ENCODE results near the gene CHP1. TPM values are rescaled to one million over a fixed set of nuclear protein-coding genes. Genes with fewer than 3 reads are reported as not detected.
"Not testable (repeated sequence)": the region's sequence is repeated elsewhere in the genome, so short reads cannot be mapped to it uniquely, and the experiment has no call there.

CHP1 gene
- total RNA-seq, 2 donors from 2014 or later: 97.0 to 174 TPM

- 85% methylated on average over 1 of the region's 1 CpG for WGBS
- Histone ChIP-seq H3K36me3 (no peaks in the 10 kb centered on the region), H3K27me3 (replicated peaks; ENCODE audit: insufficient read depth) (no peaks in the 10 kb centered on the region), H3K27ac (no peak overlapping the region), H3K9me3 (no peaks in the 10 kb centered on the region), H3K4me3 (no peak overlapping the region), H3K4me1 (replicated peaks) (no peaks in the 10 kb centered on the region)
- no peak for TF ChIP-seq CTCF (IDR thresholded peaks at IDR 0.05)
- TF ChIP-seq POLR2A (IDR thresholded peaks at IDR 0.05): no peak
- TF ChIP-seq POLR2AphosphoS5 (IDR thresholded peaks at IDR 0.05): no peak
- no peak for DNase-seq (ENCODE audit: low spot score)
- intact Hi-C loops (cut with DNase I): no loop called here
Observed at GRCh38 chr15:41279535-41280283, 48.6 kb downstream of the CHP1 start.

GRCh38 chr15:41281236-41281635, 50.2 kb downstream of the CHP1 start:
- Histone ChIP-seq H3K4me3 (no peak overlapping the region), H3K36me3 (peaks cover 0 to under 1% of the 10 kb centered on the region in 2 donors), H3K9me3 (no peaks in the 10 kb centered on the region), H3K4me1 (replicated peaks) (peaks cover 4% of the 10 kb centered on the region), H3K27ac (no peak overlapping the region), H3K27me3 (replicated peaks; ENCODE audit: insufficient read depth) (no peaks in the 10 kb centered on the region)
- no peak for DNase-seq (ENCODE audit: low spot score)
- WGBS: 85% methylated on average over 1 of the region's 1 CpG
- TF ChIP-seq POLR2AphosphoS5 (IDR thresholded peaks at IDR 0.05) (no peak), POLR2A (IDR thresholded peaks at IDR 0.05) (no peak), CTCF (IDR thresholded peaks at IDR 0.05) (no peak)
- intact Hi-C loops (cut with DNase I): no loop called here

- not testable (repeated sequence) for H3K4me3 ChIP-seq; DNase-seq (ENCODE audit: low spot score)
- WGBS: 93% methylated on average over 10 of the region's 10 CpGs
Observed at GRCh38 chr15:41282436-41282835, 51.4 kb downstream of the CHP1 start.

GRCh38 chr15:41282980-41283652, 52.0 kb downstream of the CHP1 start:
- DNase-seq (ENCODE audit: low spot score); H3K27me3 ChIP-seq (replicated peaks; ENCODE audit: insufficient read depth); H3K9me3 ChIP-seq; H3K4me1 ChIP-seq (replicated peaks); intact Hi-C loops (cut with DNase I); H3K36me3 ChIP-seq: not testable (repeated sequence)
- 39% methylated on average over 19 of the region's 19 CpGs for WGBS
- Histone ChIP-seq H3K27ac (peak overlapping the region; percentile 82 to 89), H3K4me3 (peak overlapping the region; percentile 75 to 76)

More at GRCh38 chr15:41282436-41282835, 51.4 kb downstream of the CHP1 start:
- H3K9me3 ChIP-seq; intact Hi-C loops (cut with DNase I); H3K27ac ChIP-seq; H3K4me1 ChIP-seq (replicated peaks); H3K36me3 ChIP-seq; H3K27me3 ChIP-seq (replicated peaks; ENCODE audit: insufficient read depth): not testable (repeated sequence)

GRCh38 chr15:41283653-41284426, 52.8 kb downstream of the CHP1 start:
- under 1% methylated on average over 61 of the region's 61 CpGs for WGBS
- intact Hi-C loops (cut with DNase I): no loop called here
- no peak for TF ChIP-seq CTCF (IDR thresholded peaks at IDR 0.05)
- TF ChIP-seq POLR2AphosphoS5 (IDR thresholded peaks at IDR 0.05): peak; percentile 96
- peak; percentile 93 for TF ChIP-seq POLR2A (IDR thresholded peaks at IDR 0.05)

More at GRCh38 chr15:41283653-41284426, 52.8 kb downstream of the CHP1 start:
- peak; percentile 99 for DNase-seq (ENCODE audit: low spot score)
- H3K9me3 ChIP-seq: no peaks in the 10 kb centered on the region
- H3K36me3 ChIP-seq: peaks cover 0 to 5% of the 10 kb centered on the region in 2 donors
- H3K4me3 ChIP-seq: peak overlapping the region; percentile 75 to 76
- H3K27ac ChIP-seq: peak overlapping the region; percentile 82 to 89
- no peaks in the 10 kb centered on the region for H3K27me3 ChIP-seq (replicated peaks; ENCODE audit: insufficient read depth)
- H3K4me1 ChIP-seq (replicated peaks): peaks cover 4% of the 10 kb centered on the region
